ENCODE results near the gene PTPN18. TPM values are rescaled to one million over a fixed set of nuclear protein-coding genes. Genes with fewer than 3 reads are reported as not detected.
A peak's percentile ranks its signal among the peaks of the same experiment; 100 is the strongest.

The PTPN18 gene
- total RNA-seq, 2 experiments from 2014 or later = 27.6 to 27.8 TPM

GRCh38 chr2:130355172-130355577 is 681 bp upstream of the PTPN18 start:
- H3K4me3 Mint-ChIP-seq = peak overlapping the region; percentile 89
- H3K4me1 ChIP-seq (ENCODE audit: insufficient read depth, low read length) = peaks cover 16% of the 10 kb centered on the region

DNA sequence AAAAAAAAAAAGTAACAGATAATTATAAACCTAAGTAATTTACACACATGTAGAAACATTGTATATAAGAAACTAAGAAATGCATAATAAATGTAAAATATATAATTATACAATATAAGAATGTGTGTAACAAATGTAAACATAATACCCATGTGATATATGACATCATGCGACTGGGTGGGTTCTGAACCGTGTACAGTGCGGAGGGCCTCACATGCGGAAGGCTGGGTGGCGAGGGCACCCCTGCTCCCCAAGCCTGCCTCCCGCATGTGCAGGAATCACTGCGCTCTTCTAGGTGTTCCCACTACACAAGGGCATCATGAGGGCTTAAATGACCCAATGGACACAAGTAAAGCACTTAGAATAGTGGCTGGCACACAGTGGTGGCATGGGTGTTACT is 2.0 kb downstream of the PTPN18 start:
- H3K27me3 Mint-ChIP-seq = no peaks in the 10 kb centered on the region
- no peaks in the 10 kb centered on the region for H3K36me3 ChIP-seq (ENCODE audit: insufficient read depth, low read length)
- no peaks in the 10 kb centered on the region for H3K27me3 ChIP-seq (ENCODE audit: control insufficient read depth in 1 of 2, insufficient read depth in 2 of 2, low read length in 2 of 2)
- H3K4me1 ChIP-seq (ENCODE audit: insufficient read depth, low read length) = peaks cover 16% of the 10 kb centered on the region
- H3K4me1 Mint-ChIP-seq (ENCODE audit: low read depth) = peaks cover 17% of the 10 kb centered on the region
- intact Hi-C loops (cut with DNase I, micrococcal nuclease) = loop anchor here in 1 of 2 experiments (10.0 kb wide), 1 partner anchor 517 kb away; no protein-coding TSS in a partner anchor
- ChIA-PET CTCF (no interaction called here), POLR2A (interaction anchor here (1.2 kb wide), 1 partner anchor 15 kb away, joined by 6 read pairs; the partner anchor contains the start of gene IMP4)
- DNase-seq = no peak
- H3K27ac ChIP-seq (ENCODE audit: low read depth in 1 of 2, low read length in 2 of 2) = no peak overlapping the region
- H3K9me3 Mint-ChIP-seq = no peaks in the 10 kb centered on the region
- no peaks in the 10 kb centered on the region for H3K36me3 Mint-ChIP-seq (ENCODE audit: low read depth)
- ATAC-seq (ENCODE audit: poor library complexity) = no peak
- no peak for TF ChIP-seq CTCF (IDR thresholded peaks at IDR 0.05)
- H3K4me3 ChIP-seq (ENCODE audit: low read length) = no peak overlapping the region
- no peak overlapping the region for H3K27ac Mint-ChIP-seq
- H3K9me3 ChIP-seq (ENCODE audit: control insufficient read depth in 1 of 2, insufficient read depth in 1 of 2, low read length in 2 of 2) = no peaks in the 10 kb centered on the region
- no peak overlapping the region for H3K4me3 Mint-ChIP-seq

More at GRCh38 chr2:130355172-130355577, 681 bp upstream of the PTPN18 start:
- Histone ChIP-seq H3K27ac (ENCODE audit: low read depth in 1 of 2, low read length in 2 of 2) (no peak overlapping the region), H3K27me3 (ENCODE audit: control insufficient read depth in 1 of 2, insufficient read depth in 2 of 2, low read length in 2 of 2) (no peaks in the 10 kb centered on the region), H3K4me3 (ENCODE audit: low read length) (peak overlapping the region; percentile 60), H3K36me3 (ENCODE audit: insufficient read depth, low read length) (no peaks in the 10 kb centered on the region), H3K9me3 (ENCODE audit: control insufficient read depth in 1 of 2, insufficient read depth in 1 of 2, low read length in 2 of 2) (no peaks in the 10 kb centered on the region)
- Mint-ChIP-seq H3K4me1 (ENCODE audit: low read depth) (peaks cover 17% of the 10 kb centered on the region), H3K27ac (no peak overlapping the region), H3K9me3 (no peaks in the 10 kb centered on the region), H3K36me3 (ENCODE audit: low read depth) (no peaks in the 10 kb centered on the region), H3K27me3 (no peaks in the 10 kb centered on the region)
- ChIA-PET POLR2A (interaction anchor here (1.3 to 6.7 kb wide), 3 partner anchors 12 to 750 kb away, joined by 3 to 75 read pairs (median 4); partner anchors contain the start of genes IMP4 and PLEKHB2), CTCF (interaction anchor here (0.6 kb wide), 1 partner anchor 177 kb away, joined by 3 read pairs; no protein-coding TSS in a partner anchor)
- ATAC-seq (ENCODE audit: poor library complexity) = no peak
- intact Hi-C loops (cut with DNase I, micrococcal nuclease) = loop anchor here in 1 of 2 experiments (2.0 to 10.0 kb wide), 2 partner anchors 16 to 520 kb away; no protein-coding TSS in a partner anchor
- no peak for TF ChIP-seq CTCF (IDR thresholded peaks at IDR 0.05)
- no peak for DNase-seq

DNA sequence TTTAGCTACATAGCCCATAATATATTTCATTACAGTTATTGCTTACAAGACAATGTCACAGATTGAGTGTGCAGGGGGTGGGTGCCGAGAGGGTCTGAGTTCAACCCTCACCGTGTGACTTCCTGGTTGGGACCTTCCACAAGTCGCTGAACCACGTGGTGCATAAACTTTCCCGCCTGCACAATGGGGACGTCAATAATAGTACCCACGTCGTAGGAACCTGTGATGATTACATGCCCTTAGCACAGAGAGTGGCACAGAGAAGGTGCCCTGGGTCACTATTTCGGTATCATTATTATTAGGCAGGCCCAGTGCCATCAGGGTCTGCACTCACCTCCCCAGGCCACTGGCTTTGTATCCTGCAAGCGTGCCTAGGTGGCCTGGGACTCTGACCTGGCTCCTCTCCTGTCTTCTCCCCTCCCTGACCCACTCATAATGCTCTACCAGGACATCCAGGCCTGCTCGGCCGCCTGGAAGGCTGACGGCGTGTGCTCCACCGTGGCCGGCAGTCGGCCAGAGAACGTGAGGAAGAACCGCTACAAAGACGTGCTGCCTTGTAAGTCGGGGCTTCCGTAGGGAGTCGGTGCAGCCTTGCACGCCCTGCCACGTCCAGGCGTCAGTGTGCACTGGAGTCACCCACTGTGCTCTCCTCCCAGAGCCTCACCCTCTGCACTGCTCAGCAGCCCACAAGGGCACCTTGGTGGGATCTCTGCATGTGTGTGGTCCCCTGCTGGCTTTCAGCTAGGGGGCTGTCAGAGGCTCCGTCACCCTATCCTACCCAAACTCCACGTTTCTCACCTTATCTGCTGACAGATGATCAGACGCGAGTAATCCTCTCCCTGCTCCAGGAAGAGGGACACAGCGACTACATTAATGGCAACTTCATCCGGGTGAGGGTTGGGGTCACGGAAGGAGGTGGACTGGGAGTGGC is 2.8 kb downstream of the PTPN18 start:
- no peaks in the 10 kb centered on the region for H3K9me3 Mint-ChIP-seq
- CTCF ChIA-PET = no interaction called here
- H3K4me3 Mint-ChIP-seq = no peak overlapping the region
- H3K27ac ChIP-seq (ENCODE audit: low read depth in 1 of 2, low read length in 2 of 2) = no peak overlapping the region
- peaks cover 16% of the 10 kb centered on the region for H3K4me1 ChIP-seq (ENCODE audit: insufficient read depth, low read length)
- POLR2A ChIA-PET = no interaction called here
- peaks cover 17% of the 10 kb centered on the region for H3K4me1 Mint-ChIP-seq (ENCODE audit: low read depth)
- H3K27me3 ChIP-seq (ENCODE audit: control insufficient read depth in 1 of 2, insufficient read depth in 2 of 2, low read length in 2 of 2) = no peaks in the 10 kb centered on the region
- ATAC-seq (ENCODE audit: poor library complexity) (no peak), DNase-seq (no peak)
- H3K36me3 ChIP-seq (ENCODE audit: insufficient read depth, low read length) = no peaks in the 10 kb centered on the region
- no peaks in the 10 kb centered on the region for H3K9me3 ChIP-seq (ENCODE audit: control insufficient read depth in 1 of 2, insufficient read depth in 1 of 2, low read length in 2 of 2)
- H3K36me3 Mint-ChIP-seq (ENCODE audit: low read depth) = no peaks in the 10 kb centered on the region
- H3K27me3 Mint-ChIP-seq = no peaks in the 10 kb centered on the region
- H3K27ac Mint-ChIP-seq = no peak overlapping the region
- no peak overlapping the region for H3K4me3 ChIP-seq (ENCODE audit: low read length)
- intact Hi-C loops (cut with DNase I, micrococcal nuclease) = loop anchor here in 1 of 2 experiments (10.0 kb wide), 1 partner anchor 516 kb away; no protein-coding TSS in a partner anchor
- no peak for TF ChIP-seq CTCF (IDR thresholded peaks at IDR 0.05)
